Right lobe of liver (tissue), 4 donors: Measurements from ENCODE around the gene ITGA7.

Experiments
- CTCF ChIP-seq, 4 donors: fragments of 200-600 bp in 3 of 4; fragments of 450-650 bp in 1 of 4; IDR thresholded peaks; one replicate each; pipeline versions ENCODE4 v1.5.1 to v1.8.0; 2016 to 2022; ENCODE audit warnings: antibody characterized with exemption in 4 of 4, mild to moderate bottlenecking in 2 of 4
- POLR2A ChIP-seq: fragments of 450-650 bp; IDR thresholded peaks from one replicate; pipeline ENCODE4 v1.6.1; 2017; ENCODE audit warnings: antibody characterized with exemption, mild to moderate bottlenecking
- donor health status: DM: no; HTN: no; CAD: no.
- donor health status: DM: no; HTN: no; CAD: no.
- donor health status: DM: no; HTN: yes; CAD: no.

DNA sequence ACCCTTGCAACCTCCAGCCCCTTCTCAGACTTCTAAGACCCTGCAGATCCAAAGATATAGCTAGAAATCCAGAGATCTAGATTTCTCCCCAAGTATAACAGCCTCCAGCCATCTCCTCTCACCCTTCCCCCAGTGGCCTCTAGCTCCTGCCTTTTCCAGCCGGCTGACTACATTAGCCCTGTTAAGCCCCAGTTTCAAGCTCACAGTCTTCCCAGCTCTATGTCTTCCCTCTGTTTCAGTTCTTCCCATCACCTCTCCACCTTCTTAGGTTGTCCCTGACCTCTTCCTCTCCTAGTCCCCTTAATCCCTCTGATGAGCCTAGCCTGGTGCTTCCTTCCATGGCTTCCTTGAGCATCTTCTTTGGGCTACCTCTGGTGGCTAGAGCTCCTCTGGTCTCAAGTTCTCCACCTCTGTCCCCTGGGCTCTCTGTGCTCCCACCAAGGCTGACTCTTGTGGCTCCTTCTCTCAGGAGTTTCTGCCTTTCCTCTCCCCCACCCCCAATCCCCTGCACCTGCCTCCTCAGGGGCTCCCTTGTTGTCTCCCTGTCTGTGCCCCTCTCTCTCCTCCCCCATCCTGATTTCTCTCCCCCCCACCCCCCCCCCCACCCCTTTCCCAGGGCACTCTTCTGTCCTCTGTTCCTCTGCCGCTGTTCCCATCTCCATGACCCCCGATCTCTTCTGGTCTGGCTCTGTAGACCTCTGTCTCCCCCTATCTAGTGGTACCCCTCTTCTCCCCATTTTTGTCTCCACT, 34.4 kb upstream of the ITGA7 start:
- TF ChIP-seq CTCF (IDR thresholded peaks at IDR 0.05) (no peak), POLR2A (no peak)
